IgD-negative memory B cell (primary cell): ENCODE data around the gene INAFM2. TPM values are rescaled to one million over a fixed set of nuclear protein-coding genes. Genes with fewer than 3 reads are reported as not detected.

Experiments
- H3K27ac Mint-ChIP-seq, 3 donors: one replicate each; pipeline ENCODE4 v1.8.0; 2020 to 2022; ENCODE audit warnings: mild to moderate bottlenecking in 3 of 3, mixed read lengths in 3 of 3, moderate library complexity in 1 of 3
- H3K27me3 Mint-ChIP-seq: one replicate; pipeline ENCODE4 v1.8.0; 2021; ENCODE audit warnings: mixed read lengths
- H3K36me3 Mint-ChIP-seq: one replicate; pipeline ENCODE4 v1.8.0; 2020; ENCODE audit warnings: mild to moderate bottlenecking, mixed read lengths
- H3K4me1 Mint-ChIP-seq, 3 donors: one replicate each; pipeline ENCODE4 v1.8.0; 2020 to 2022; ENCODE audit warnings: mixed read lengths in 3 of 3, mild to moderate bottlenecking in 1 of 3
- H3K4me3 Mint-ChIP-seq, 4 donors: one replicate each; pipeline ENCODE4 v1.8.0; 2020 to 2022; ENCODE audit warnings: mild to moderate bottlenecking in 4 of 4, mixed read lengths in 4 of 4, moderate library complexity in 3 of 4
- H3K9me3 Mint-ChIP-seq, 3 donors: one replicate each; pipeline ENCODE4 v1.8.0; 2020 to 2021; ENCODE audit warnings: mixed read lengths in 3 of 3, mild to moderate bottlenecking in 1 of 3
- polyA plus RNA-seq: library from polyadenylated mRNA; unstranded; fragments of 300-500 nt; fragmentation: Illumina TruSeq; gene quantifications from one replicate; pipeline ENCODE4 v1.2.3, GENCODE V29; 2021

INAFM2 gene
- polyA plus RNA-seq, 1 donor from 2014 or later: 1.3 TPM

DNA sequence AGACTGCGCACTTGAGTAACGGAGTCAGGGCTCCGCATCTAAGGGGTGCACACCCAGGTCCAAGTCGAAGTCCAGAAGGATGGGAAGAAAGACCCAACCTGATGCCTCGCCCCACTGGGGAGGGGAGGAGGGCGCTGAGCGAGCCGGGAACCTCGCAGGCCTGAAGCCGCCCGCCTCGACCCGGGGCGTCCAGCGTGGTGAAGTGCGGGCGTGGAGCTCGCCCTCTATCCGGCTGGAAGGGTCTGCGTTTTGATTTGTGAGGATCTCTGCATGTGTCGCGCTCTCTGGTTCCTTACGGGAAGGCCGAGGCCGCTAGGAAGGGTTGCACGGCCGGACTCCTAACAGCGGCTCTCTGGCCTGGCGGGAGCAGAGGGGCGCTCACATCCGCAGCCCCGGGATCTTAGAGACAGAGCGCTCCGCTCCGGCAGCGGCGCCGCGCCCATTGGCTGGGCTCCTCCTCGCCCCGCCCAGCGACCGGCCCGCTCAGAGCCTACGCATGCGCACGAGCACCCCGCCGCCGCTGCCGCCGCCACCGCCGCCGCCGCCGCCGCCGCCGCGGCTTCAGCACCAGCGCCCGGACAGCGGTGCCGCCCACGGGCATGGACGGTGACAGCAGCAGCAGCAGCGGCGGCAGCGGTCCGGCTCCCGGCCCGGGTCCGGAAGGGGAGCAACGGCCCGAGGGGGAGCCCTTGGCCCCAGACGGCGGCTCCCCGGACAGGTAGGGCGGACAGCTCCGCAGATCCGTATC is 34.4 kb downstream of the INAFM2 start, which contains the start of gene DISP2:
Gene DISP2, plus strand, starts transcription at position 497 of the 748 bp plus-strand sequence. Its CDS starts 103 bp downstream, at position 600.
- Mint-ChIP-seq H3K27ac (peak within 1 kb of the TSS in 1 of 3 donors; percentile 80), H3K4me1 (peaks cover 0 to 7% (median 3%) of the 10 kb centered on the region in 3 donors), H3K4me3 (peak within 1 kb of the TSS; percentile 73 to 91 (median 85))

DNA sequence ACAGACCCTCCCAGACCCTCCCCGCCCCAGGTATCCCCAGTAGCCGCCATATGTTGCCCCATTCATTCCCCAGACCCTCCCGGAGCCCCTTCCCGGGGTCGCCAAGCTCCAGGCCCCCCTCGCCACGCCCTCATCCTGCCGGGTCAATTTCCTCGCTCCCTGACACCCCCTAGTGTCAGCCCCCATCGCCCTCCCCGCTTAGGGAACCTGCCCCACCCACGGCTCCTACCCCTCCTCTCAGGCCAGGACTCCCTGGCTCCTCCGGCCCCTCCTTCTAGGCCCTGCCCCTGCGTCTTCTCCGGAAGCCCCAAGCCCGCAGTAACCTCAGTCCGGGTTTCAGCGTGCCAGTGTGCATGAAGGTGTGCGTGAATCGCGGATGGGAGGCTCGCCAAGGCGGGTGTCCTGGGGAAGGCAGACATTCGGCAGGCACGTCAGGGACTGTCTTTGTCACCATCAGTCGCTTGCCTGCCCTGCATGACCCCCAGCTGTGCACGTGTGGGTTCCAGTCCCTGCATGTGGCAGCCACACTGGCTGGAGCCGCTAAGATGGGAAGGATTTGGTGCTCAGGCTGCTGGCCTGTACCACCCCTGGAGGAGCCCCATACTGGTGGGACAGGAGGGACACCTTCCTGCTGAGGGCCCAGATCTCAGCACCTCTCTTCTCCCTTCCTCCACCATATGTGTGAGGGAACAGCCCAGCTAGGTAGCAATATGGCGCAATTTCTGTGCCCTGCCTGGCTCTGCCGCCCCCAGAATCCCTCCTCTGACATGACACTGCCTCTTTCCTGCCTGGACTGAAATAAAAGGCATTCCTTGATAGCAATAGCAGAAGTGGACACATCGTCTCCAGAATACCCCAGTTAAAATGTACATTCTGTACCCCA is 35.2 kb downstream of the INAFM2 start:
- Mint-ChIP-seq H3K4me3 (peak overlapping the region; percentile 27 to 83 (median 78)), H3K36me3 (peaks cover 7% of the 10 kb centered on the region), H3K9me3 (no peaks in the 10 kb centered on the region), H3K27me3 (no peaks in the 10 kb centered on the region), H3K4me1 (peaks cover 0 to 7% (median 3%) of the 10 kb centered on the region in 3 donors), H3K27ac (peak overlapping the region in 1 of 3 donors; percentile 8)

More for the DNA sequence above, 34.4 kb downstream of the INAFM2 start, which contains the start of gene DISP2:
- Mint-ChIP-seq H3K27me3 (peaks cover 2% of the 10 kb centered on the region), H3K36me3 (peaks cover 7% of the 10 kb centered on the region), H3K9me3 (no peaks in the 10 kb centered on the region)

DNA sequence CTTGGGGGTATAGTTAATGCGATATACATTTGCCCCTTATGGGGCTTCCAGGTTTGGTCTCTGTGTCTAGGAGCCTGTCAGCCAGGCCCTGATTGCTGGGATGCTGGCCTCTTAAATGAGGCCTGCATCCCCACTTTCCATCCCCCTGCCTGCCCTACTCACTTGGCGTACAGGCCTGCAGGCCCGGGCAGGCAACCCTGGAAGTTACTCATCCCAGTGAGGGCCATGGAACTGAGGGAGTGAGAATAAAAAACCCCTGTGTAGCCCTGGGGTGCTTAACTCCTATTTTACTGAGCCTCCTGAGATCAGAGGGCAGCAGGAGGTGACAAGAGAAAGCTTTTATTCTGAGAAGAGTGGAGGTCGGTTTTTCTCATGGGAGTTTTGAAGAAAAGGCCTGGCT is 36.5 kb downstream of the INAFM2 start:
- H3K4me1 Mint-ChIP-seq: peaks cover 0 to 7% (median 3%) of the 10 kb centered on the region in 3 donors
- no peak overlapping the region for H3K27ac Mint-ChIP-seq
- no peaks in the 10 kb centered on the region for H3K27me3 Mint-ChIP-seq
- peak overlapping the region in 1 of 4 donors; percentile 27 for H3K4me3 Mint-ChIP-seq
- no peaks in the 10 kb centered on the region for H3K9me3 Mint-ChIP-seq
- H3K36me3 Mint-ChIP-seq: peaks cover 7% of the 10 kb centered on the region

DNA sequence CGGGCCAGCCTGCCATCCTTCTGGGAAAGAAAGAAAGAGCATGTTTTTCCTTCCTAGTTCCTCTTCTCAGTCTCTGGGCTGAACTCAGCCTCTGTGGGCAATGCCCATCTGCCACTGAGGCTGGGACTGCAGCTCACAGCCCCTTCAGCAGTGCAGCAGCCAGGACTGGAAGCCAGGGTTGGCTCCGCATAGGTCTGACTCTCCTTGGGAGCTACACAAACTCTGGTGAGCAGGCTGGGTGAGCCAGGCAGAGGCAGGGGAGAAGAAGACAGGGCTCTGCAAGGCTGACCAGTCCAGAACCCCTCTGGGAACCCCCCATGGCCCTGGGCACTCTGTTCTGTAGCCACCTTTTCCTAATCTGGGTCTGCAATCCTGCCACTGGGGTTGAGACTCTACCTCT is 38.1 kb downstream of the INAFM2 start:
- Mint-ChIP-seq H3K4me1 (peaks cover 4 to 6% (median 5%) of the 10 kb centered on the region in 3 donors), H3K36me3 (peaks cover 7% of the 10 kb centered on the region), H3K27me3 (no peaks in the 10 kb centered on the region), H3K27ac (no peak overlapping the region), H3K9me3 (no peaks in the 10 kb centered on the region), H3K4me3 (peak overlapping the region in 1 of 4 donors; percentile 66)

DNA sequence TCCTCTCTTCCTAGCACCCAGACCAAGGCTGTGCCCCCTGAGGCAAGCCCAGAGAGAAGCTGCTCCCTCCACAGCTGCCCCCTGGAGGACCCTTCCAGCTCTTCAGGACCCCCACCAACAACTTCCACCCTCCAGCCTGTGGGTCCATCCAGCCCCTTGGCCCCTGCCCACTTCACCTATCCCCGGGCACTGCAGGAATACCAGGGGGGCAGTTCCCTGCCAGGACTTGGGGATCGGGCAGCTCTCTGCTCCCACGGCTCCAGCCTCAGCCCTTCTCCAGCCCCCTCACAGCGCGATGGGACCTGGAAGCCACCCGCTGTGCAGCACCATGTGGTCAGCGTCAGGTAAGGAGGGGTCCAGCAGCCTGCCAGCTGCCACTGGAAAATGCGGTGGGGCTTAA is 40.1 kb downstream of the INAFM2 start:
- H3K9me3 Mint-ChIP-seq: no peaks in the 10 kb centered on the region
- H3K4me1 Mint-ChIP-seq: peaks cover 12 to 14% (median 14%) of the 10 kb centered on the region in 3 donors
- H3K36me3 Mint-ChIP-seq: peaks cover 8% of the 10 kb centered on the region
- no peaks in the 10 kb centered on the region for H3K27me3 Mint-ChIP-seq
- H3K27ac Mint-ChIP-seq: no peak overlapping the region
- H3K4me3 Mint-ChIP-seq: peak overlapping the region in 2 of 4 donors; percentile 37 to 46

DNA sequence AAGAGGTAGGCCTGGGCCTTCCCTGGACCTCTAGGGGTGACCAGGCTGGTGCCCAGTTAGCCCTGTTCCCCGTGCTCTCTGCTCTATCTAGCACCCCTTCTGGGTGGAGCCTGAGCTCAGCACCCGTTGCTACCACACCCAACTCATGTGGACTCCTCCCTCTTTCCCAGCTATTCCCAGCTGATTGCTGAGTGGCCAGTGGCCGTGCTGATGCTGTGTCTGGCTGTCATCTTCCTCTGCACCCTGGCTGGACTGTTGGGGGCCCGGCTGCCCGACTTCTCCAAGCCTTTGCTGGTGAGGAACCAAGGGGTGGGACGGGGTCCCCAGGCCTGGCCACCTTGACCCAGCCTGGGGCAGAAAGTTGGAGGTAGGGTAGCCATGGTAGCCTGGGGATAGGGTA is 40.8 kb downstream of the INAFM2 start:
- no peak overlapping the region for H3K4me3 Mint-ChIP-seq
- H3K36me3 Mint-ChIP-seq: peaks cover 8% of the 10 kb centered on the region
- peaks cover 13 to 14% (median 14%) of the 10 kb centered on the region in 3 donors for H3K4me1 Mint-ChIP-seq
- H3K9me3 Mint-ChIP-seq: no peaks in the 10 kb centered on the region
- H3K27ac Mint-ChIP-seq: no peak overlapping the region
- H3K27me3 Mint-ChIP-seq: no peaks in the 10 kb centered on the region

DNA sequence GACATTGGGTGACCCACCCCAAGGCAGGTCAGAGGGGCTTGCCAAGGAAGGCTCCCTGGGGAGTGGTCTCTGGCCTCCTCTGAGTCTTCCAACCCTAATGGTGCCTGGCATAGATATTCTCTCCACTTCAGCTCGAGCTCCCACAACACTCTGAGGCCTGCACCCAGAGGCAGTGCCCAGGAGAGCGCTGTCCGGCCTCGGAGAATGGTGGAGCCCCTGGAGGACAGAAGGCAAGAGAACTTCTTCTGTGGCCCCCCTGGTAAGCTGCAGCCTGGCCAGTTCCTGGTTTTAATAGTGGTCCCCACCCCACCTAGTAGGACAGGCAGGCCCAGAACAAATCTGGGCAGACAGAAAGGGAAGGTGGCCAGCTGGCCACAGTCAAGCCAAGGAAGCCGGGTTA is 41.5 kb downstream of the INAFM2 start:
- Mint-ChIP-seq H3K36me3 (peaks cover 8% of the 10 kb centered on the region), H3K9me3 (no peaks in the 10 kb centered on the region), H3K4me3 (peak overlapping the region in 2 of 4 donors; percentile 29 to 67), H3K4me1 (peaks cover 12 to 14% (median 13%) of the 10 kb centered on the region in 3 donors), H3K27ac (no peak overlapping the region), H3K27me3 (no peaks in the 10 kb centered on the region)

DNA sequence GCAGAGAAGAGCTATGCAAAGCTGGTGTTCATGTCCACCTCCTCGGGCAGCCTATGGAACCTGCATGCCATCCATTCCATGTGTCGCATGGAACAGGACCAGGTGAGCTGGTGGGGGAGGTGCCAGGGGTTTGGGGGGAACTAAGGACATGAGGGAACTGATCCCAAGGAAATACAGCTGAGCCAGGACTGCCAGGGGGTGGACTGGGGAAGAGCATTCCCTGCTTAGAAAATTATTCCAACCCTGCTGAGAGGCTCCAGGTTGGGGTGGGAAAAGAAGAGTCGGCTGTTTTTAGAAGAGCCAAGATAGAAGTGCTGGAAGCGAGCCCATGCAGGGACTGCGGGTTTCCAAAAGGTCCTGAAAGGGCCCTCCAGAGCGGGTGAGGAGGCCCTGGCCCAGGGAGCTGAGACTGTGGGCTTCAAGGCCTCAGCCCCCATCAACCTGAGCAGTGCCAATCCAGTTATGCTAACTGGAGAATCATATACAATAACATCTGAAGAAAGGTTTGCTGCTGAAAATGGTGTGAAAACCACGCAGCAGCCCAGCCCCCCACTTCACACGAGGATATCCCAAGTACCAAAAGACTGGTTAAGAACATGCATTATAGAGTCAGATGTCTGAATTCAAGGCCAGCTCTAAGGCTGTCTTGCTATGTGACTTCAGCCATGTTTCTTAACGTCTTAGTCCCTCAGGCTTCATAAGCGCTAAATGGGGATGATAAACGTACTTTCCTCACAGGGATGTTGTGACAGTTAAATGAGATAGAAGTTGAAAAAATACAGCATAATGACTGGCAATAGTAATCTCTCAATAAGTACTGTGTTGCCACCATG is 42.3 kb downstream of the INAFM2 start:
- Mint-ChIP-seq H3K27ac (peak overlapping the region in 1 of 3 donors; percentile 48), H3K4me3 (peak overlapping the region in 2 of 4 donors; percentile 29 to 30), H3K36me3 (peaks cover 6% of the 10 kb centered on the region), H3K4me1 (peaks cover 12 to 14% (median 13%) of the 10 kb centered on the region in 3 donors), H3K27me3 (no peaks in the 10 kb centered on the region), H3K9me3 (no peaks in the 10 kb centered on the region)

DNA sequence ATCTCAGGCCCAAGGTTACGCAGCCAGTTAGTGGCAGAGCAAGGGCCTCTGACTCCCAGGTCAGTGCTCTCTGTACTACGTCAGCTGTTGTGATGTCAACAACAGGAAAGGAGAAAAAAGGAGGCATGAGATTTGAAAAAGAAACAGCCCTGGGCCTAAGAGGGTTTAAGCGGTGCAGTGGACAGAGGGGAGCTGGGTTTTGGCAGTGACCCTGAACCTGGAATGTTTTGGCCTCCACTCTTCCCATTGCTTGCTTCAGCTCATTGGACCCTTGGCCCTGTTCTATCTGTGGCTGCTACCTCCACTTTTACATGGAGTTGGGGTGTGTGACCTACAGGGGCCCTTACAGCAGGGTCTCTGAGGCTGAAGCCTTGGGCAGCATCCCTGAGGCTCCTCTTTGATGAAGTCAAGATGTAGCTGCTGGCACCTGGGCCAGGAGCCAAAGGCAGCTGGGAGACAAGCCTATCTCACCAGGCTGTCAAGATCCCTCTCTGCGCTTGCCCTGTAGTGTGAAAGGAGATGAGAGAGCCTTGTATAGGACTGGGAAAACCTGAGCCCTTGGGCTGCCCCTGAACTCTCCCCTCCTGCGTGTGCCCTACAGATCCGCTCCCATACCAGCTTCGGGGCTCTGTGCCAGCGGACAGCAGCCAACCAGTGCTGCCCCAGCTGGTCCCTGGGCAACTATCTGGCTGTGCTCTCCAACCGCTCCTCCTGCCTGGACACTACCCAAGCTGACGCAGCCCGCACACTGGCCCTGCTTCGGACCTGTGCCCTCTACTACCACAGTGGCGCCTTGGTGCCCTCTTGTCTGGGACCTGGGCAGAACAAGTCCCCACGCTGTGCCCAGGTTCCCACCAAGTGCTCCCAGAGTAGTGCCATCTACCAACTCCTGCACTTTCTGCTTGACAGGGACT is 43.2 kb downstream of the INAFM2 start:
- peak overlapping the region in 2 of 3 donors; percentile 50 to 71 for H3K27ac Mint-ChIP-seq
- H3K4me1 Mint-ChIP-seq: peaks cover 12 to 14% (median 13%) of the 10 kb centered on the region in 3 donors
- peak overlapping the region; percentile 81 to 95 (median 88) for H3K4me3 Mint-ChIP-seq
- no peaks in the 10 kb centered on the region for H3K9me3 Mint-ChIP-seq
- H3K36me3 Mint-ChIP-seq: peaks cover 4% of the 10 kb centered on the region
- H3K27me3 Mint-ChIP-seq: no peaks in the 10 kb centered on the region

- H3K4me3 Mint-ChIP-seq: peak overlapping the region; percentile 81 to 95 (median 88)
- no peaks in the 10 kb centered on the region for H3K27me3 Mint-ChIP-seq
- H3K27ac Mint-ChIP-seq: peak overlapping the region; percentile 50 to 92 (median 71)
- H3K4me1 Mint-ChIP-seq: peaks cover 12 to 14% (median 13%) of the 10 kb centered on the region in 3 donors
- H3K9me3 Mint-ChIP-seq: no peaks in the 10 kb centered on the region
- peaks cover 2% of the 10 kb centered on the region for H3K36me3 Mint-ChIP-seq
These were observed 43.8 kb downstream of the INAFM2 start for GRCh38 chr15:40367371-40367685.

DNA sequence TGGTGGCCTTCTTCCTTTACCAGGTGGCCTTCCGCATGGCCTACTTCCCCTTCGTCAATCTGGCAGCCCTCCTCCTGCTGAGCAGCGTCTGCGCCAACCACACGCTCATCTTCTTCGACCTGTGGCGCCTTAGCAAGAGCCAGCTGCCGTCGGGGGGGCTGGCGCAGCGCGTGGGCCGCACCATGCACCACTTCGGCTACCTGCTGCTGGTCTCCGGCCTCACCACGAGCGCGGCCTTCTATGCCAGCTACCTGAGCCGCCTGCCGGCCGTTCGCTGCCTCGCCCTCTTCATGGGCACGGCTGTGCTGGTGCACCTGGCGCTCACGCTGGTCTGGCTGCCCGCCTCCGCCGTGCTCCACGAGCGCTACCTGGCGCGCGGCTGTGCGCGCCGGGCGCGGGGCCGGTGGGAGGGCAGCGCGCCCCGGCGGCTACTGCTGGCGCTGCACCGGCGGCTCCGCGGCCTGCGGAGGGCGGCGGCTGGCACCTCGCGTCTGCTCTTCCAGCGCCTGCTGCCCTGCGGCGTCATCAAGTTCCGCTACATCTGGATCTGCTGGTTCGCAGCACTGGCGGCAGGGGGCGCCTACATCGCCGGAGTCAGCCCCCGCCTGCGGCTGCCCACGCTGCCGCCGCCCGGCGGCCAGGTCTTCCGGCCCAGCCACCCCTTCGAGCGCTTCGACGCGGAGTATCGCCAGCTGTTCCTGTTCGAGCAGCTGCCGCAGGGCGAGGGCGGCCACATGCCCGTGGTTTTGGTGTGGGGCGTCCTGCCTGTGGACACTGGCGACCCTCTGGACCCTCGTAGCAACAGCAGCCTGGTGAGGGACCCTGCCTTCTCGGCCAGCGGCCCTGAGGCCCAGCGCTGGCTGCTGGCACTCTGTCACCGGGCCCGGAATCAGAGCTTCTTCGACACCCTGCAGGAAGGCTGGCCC is 44.5 kb downstream of the INAFM2 start:
- peak overlapping the region; percentile 50 to 92 (median 71) for H3K27ac Mint-ChIP-seq
- peaks cover 2% of the 10 kb centered on the region for H3K36me3 Mint-ChIP-seq
- H3K4me3 Mint-ChIP-seq: peak overlapping the region; percentile 81 to 95 (median 88)
- no peaks in the 10 kb centered on the region for H3K9me3 Mint-ChIP-seq
- H3K27me3 Mint-ChIP-seq: no peaks in the 10 kb centered on the region
- peaks cover 10 to 14% (median 12%) of the 10 kb centered on the region in 3 donors for H3K4me1 Mint-ChIP-seq

- Mint-ChIP-seq H3K9me3 (no peaks in the 10 kb centered on the region), H3K27me3 (no peaks in the 10 kb centered on the region), H3K4me3 (peak overlapping the region; percentile 11 to 77 (median 45)), H3K27ac (peak overlapping the region in 2 of 3 donors; percentile 2 to 8), H3K4me1 (peaks cover 10 to 14% (median 12%) of the 10 kb centered on the region in 3 donors), H3K36me3 (peaks cover 2% of the 10 kb centered on the region)
These were observed 45.4 kb downstream of the INAFM2 start for GRCh38 chr15:40368719-40369473.
